SK-MEL-5 (cell line): ENCODE data around the gene LRMDA. TPM values are rescaled to one million over a fixed set of nuclear protein-coding genes. Genes with fewer than 3 reads are reported as not detected.
"Not testable (repeated sequence)": the region's sequence is repeated elsewhere in the genome, so short reads cannot be mapped to it uniquely, and the experiment has no call there.

Source experiments
- DNase-seq: peaks from one replicate; pipeline ENCODE4 v3.0.0-alpha.2; 2016; ENCODE audit warnings: low read depth, low spot score
- in situ Hi-C: cut with HindIII; loops from 2 replicates; pipeline ENCODE4 v1.10.0; 2016; ENCODE audit warnings: low sequenced_read_pairs, high pct_unique_total_duplicates, low pct_unique_long_range_greater_than_20kb
- total RNA-seq: library from RNA; depleted of rRNA; stranded (reverse); fragments of >200 nt; shearing (Covaris generic); gene quantifications from 2 replicates; pipeline ENCODE4 v1.2.3, GENCODE V29; 2014

LRMDA gene
- total RNA-seq, 1 experiment from 2014 or later = 25.2 TPM

DNA sequence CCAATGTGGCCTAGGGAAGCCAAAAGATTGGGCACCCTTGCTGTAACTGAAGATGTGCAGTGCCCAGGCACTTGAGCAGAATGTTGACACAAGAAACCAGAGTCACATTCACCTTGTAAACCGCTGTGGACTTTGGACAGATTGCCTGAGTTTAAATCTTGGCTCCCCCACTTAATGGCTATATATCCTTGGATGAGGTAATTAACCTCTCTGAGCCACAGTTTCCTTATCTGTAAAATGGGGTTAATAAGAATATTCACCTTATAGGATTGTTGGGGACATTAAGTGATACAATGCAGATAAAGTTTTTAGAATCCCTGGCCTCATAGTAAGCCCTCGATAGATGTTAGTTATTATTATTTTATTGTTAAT is 331.0 kb downstream of the LRMDA start:
- in situ Hi-C loops = no loop called here
- DNase-seq = no peak

DNA sequence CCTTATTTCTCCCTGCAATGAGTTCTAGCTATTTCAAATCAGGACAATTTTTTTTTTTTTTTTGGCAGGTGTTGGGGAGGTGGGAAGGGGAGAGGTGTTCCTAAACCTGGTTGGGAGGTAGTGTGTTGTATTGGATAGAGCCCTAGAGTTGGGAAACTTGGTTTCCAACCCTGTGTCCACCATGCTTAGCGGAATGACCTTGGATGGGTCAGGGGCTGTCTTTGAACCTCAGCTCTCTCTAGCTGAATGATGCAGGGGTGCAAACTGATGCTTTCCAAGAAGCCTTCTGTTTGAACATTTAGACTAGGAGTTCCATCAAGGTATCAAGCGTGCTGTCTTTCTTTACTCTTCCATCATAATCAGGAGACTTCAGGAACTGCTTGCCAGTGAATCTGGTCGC is 332.2 kb downstream of the LRMDA start:
- DNase-seq = no peak
- in situ Hi-C loops = no loop called here

DNA sequence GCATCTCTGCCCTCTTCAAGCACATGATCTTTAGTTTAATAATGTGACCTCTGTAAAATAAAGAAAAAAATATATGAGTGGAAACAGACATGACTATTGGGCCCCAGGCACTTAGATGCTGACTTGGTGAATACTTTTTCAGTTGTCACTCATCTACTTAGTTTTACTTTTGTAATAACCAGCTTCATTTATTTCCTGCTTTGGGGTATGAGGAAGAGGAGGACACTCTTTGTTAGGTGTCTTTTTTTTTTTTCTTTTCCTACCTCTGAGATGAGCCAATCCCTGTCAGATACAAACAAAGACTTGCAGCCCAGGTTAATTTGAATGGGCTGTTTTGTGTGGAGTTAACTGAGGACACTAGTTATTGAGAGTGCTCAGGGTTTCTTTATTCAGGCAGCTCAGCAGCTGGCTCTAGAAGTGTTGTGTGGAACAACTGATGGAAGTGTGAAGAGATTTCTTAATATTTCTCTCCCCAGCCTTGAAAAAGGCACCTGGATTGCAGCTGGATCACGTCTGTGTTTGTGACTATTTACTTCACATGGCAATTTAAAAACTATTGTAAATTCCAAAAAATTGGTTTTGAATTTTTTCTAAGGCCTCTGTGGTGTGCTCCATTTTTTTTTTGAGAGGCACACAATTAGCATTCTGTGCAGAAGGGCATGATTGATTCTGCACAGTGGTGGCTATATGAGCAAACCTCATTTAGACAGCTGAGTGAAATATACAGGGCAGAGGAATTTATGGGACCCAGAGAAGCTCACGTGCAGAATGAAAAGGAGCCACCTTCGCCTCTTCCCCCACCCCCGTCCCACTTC is 333.8 kb downstream of the LRMDA start:
- in situ Hi-C loops = no loop called here
- DNase-seq = no peak

DNA sequence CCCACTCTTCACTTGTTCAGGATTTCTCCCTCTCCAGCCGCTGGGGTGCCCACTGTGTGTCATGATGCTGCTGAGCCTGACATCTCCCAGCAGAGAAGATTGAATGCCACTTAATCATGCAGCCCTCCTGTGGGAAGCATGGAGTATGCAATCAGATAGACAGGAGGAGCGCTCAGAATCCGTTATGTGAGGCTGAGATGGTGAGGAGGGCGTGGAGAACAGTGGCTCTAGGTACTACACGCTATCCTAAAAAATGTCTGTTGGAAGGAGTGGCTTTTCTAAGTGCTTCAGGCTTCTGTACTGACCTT is 334.3 kb downstream of the LRMDA start:
- no peak for DNase-seq
- in situ Hi-C loops = no loop called here

DNA sequence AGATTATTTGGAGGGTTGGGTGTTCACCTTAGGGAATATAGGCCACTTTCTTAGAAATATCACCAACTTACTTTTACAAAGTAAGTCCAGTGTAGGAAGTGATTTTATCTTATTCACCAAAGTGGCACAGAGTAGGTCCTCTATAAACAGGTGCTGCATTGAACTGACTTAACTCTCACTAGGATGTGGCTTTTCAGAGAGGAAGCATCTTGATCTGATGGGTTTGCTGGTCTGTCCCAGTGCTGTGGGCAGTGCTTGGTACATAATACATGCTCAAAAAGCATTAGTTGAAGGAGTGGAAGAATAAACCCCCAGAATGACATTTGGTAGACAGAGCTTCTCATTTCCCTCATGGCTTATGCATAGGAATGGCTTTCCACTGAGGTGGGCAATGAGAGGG is 334.7 kb downstream of the LRMDA start:
- in situ Hi-C loops = no loop called here
- DNase-seq = no peak

DNA sequence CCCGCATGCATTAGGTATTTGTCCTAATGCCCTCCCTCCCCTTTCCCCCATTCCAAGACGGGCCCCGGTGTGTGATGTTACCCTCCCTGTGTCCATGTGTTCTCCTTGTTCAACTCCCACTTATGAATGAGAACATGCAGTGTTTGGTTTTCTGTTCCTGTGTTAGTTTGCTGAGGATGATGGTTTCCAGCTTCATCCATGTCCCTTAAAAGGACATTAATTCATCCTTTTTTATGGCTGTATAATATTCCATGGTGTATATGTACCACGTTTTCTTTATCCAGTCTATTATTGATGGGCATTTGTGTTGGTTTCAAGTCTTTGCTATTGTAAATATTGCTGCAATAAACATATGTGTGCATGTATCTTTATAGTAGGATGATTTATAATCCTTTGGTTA is 335.3 kb downstream of the LRMDA start:
- in situ Hi-C loops, DNase-seq: not testable (repeated sequence)

DNA sequence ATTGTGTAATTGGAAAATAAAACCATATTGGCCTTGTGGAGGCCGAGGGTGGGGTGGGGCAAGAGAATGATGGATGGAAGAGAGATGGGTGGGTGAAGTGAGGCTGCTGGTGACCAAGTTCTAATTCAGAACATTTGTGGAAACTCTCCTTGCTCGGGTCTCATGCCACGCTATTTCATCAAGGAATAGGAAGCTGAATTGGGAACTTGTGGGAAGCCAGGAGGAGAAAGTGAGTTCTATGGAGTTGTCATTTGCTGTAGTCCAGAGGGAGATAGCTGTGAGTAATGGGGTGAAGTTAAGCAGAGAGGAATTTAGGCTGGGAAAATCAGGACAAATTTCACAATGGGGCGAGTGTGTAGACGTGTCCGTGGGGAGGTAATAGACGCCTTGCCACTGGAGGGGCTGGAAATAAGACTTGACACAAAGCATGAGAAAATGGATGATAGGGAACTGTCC is 339.2 kb downstream of the LRMDA start:
- in situ Hi-C loops = no loop called here
- no peak for DNase-seq

DNA sequence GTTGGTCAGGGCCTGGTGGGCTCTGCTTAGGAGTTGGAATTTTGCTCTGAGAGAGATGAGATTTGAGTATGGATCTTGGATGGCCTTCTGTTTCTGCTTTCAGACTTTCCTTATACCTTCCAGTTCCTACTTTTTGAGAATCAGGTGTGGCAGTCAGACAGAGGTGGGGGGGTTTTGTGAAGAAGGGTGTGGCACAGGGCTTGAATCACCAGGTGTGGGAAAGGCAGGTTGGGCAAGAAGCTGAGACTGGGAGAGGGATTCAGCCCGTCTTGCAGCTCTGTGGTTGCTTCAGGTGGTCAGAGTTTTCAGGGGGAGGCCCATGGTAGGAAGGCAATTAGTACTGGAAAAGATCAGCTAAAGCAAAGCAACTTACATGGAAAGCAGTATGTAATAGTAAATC is 340.2 kb downstream of the LRMDA start:
- DNase-seq = no peak
- in situ Hi-C loops = no loop called here

DNA sequence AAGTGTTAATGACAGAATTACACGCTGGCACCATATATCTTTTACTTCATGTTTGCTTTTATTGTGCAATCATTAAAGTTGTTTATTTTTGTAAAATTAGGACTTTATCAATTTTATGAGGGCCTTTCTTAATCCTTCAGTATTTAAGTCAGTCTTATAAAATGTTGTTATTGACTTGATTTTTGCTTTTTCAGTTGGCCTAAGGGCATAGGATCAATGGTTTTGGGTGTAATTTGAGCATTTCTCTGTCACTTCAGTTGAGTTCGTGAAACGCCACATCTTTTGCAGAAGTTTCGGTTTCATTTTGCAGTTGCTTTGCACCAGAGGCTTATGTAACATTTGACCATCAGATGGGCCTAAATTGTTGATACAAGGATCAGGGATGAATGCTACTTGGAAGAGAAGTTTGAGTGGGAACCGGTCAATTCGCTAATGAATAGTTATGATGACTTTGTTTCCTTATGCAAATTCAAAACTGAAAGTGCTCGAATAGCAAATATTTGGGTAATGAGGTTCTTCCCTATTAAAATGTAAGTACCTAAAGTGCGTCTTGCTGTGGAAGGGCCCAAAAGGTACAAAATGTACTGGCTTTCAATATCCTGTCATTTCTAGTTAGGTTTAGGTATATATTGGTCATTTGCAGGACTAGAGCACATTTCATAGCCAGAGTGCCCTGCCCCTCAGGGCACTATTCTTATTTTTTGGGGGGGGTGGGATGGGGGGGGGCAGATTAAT is 340.9 kb downstream of the LRMDA start:
- in situ Hi-C loops = no loop called here
- peak; percentile 13 for DNase-seq

DNA sequence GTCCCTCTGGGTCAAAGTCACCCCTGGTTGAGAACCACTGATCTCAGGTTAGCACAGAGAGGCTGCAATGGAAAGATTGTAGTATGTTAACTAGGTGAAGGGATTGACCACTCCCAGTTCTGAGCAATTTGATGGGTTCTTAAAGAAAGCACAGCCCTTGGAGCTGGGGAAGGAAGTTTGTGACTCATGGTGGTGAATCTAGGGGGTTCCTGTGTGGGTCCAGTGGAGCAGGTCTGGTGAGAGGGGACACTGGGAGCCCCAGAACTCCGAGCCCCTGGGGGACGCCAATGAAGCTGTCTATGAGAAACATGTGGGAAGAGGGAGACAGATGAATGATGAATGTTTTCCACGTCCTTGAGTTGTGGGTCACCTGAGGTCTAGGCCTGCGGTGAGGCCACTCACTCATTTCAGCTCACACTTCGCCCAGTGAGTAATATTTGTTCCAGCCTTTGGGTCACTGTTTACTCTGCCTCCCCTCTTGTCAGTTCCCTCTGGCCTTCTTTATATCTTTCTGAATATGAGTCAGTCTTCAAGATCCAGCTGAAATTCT is 341.9 kb downstream of the LRMDA start:
- in situ Hi-C loops = no loop called here
- DNase-seq = no peak

DNA sequence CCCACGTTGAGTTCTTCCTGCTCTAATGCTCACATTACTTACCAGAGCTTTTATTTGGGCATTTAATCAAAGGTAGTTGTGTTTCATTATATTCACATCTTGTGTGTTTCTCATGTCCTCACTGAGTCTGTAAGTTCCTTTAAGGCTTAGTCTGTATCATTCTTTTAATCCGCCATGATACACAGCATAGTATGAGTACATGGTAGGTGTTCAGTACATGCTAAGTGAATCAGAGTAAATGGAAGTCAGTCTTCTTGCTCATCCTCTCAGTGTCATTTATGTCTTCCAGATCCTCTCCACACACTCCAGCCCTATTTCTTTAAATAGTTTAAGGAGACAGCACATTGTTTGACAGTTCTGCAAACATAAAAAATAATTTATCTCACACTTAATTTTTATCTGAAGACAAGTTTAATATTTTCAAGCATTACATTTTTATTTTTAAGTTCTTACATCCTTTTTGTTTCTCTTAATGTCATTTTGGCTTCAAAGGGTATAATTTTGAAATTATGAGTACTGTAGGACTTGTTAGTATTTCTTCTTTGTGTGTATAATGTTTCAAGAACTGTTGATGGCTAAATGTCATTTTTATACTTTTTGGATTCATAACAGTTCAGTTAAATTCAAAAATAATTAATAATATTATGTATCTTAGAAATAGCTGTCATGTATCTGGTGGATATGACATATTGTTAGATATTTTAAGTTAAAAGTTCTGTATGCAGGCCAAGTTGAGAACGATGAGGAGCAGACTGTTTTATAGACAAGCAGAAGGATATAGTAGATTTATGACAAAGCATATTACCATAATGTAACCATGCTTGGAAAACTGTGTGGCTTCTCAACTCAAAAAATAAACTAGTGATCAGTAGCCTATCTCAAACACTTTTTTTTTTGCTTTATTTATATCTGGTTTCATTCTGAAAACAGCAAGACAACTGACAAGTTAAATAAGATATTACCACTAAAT is 342.7 kb downstream of the LRMDA start:
- DNase-seq = no peak
- in situ Hi-C loops = no loop called here

DNA sequence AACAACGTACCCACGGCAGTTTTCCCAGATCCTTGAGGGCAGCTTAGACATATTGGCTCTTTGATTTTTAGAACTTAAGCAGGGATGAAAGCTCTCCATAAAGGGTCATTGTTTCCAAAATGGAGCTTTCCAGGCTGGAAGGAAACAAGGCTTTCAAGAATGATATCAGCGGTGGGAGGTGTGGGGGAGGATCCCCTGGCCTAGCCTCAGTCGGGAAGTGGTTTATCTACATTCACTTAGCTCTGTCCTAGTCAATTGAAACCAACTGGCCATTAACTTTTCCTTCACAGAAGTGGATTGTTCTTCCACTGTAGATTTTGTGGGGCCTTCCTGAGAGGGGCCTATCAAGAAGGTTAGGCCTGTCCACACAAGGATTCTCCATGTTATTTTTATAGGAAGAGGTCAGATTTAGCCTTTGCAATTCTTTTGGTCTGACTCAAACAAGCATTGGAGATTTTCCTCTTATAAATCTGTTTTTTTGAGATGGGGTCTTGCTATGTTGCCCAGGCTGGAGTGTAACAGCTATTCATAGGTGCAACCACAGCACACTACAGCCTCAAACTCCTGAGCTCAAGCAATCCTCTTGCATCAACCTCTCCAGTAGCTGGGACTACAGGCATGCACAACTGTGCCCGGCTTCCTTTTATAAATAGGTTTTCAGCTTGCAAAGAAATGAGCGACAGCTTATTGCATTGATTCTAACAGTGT is 343.5 kb downstream of the LRMDA start:
- peak; percentile 62 for DNase-seq
- in situ Hi-C loops = no loop called here

DNA sequence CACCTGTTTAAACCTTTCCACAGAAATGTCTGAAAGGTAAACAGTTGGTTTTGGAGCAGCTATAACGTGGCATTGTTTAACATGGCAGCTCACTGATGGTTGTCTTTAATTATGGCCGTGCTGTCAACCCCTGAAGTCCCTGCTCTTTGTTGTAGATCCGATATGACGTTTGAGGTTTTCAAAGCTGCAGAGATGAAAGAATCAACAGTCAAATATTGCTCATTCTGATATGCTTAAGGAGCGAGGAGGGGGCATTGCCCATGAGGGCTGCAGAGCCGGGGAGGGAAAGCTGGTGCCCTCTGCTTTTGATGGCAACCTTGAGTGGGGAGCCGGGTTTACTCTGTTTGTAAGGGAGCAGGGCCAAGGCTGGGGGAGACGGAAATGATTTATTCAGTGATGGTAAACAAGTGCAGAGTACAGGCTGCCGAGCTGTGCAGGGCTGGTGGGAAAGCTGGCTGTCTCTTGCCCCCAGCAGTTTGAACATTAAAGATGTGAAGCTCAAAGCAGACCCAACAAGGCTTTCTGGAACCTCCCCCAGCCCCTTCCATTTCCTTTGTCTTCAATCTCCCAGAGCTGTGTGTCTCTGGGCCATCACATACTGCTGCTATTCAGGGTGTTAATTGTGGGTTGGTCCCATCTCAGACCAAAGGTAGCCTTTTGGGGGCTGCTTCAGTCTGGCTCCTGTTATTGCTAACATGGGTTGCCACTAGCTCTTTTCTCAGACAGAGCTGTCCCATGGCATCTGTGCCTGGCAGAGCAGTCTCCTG is 345.5 kb downstream of the LRMDA start:
- no peak for DNase-seq
- in situ Hi-C loops = no loop called here

DNA sequence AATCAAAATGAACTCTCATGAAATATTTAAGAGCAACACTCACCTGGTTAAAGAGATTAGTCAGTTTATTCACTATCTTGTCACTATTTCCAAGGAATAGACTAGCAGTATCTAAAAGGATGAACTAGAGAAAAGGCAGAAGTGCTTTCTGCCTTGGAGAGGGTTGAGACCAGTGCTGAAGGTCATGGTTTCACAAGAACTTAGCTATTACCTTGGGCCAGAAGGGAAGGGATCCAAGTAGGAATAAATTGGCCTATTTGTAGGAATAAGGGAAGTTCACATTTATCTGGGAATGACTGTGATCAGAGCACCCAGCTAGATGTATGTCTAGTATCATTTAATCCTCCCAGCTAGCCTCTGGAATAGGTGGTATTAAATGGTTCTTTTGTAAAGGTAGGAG is 347.2 kb downstream of the LRMDA start:
- no peak for DNase-seq
- in situ Hi-C loops = no loop called here

DNA sequence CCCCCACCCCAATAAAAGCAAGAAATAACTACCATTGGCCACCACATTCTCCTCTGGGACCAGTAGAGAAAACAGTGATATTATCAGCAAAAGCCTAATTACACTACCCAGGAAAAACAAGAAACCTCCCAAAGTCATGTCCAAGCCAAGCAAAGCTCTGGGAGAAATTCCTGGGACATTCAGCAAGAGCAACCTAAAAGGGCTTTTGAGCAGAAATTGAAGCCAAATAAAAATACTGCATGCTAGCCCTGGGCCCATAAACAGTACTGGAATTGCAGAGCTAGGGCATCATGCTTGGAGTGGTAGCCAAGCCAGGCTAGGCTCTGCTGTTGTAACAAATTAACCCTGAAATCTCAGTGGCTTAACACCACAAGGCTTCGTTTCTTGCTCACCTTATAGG is 347.9 kb downstream of the LRMDA start:
- in situ Hi-C loops = no loop called here
- no peak for DNase-seq

DNA sequence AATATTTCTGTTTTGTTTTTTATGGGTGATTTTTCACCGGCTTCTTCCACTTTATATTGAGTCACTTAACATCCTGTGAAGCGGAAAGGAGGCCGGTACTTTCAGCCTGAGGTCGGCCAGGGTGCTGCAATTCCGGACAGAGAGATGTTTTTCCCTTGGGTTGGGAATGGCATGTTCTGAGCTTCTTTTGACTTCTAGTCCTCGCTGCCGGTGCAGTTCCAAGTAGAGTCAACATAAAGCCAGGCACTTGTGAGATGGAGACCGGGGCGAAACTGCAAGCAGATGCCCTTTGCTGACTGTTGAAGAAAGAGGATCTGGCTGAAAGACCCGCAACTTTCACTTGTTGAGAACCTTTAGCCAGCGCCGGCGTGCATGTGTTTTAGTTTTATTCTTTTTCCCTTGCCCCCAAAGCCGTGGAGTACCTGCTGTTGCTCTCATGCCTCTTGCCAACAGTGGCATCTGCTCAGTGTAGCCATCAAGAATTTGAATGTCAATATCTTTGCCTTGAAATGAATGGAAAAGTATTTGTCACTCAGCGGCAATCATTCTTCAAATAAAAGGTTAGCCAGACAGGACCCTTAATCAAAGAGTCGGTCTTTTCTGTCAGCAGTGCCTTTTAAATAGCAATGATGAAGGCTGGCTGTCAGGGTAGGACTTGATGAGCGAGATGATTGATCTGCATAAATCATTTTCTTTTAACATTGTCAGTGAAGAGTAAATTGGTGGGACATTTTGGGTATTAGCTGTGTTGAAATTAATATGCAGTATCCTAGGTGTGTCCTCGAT is 351.2 kb downstream of the LRMDA start:
- in situ Hi-C loops = no loop called here

More for the DNA sequence above, 351.2 kb downstream of the LRMDA start:
- no peak for DNase-seq
